ENCODE measurements around the gene TSC2.

TSC2 gene

GRCh38 chr16:2072926-2073325 is 25.1 kb downstream of the TSC2 start:
- no peak for DNase-seq

DNA sequence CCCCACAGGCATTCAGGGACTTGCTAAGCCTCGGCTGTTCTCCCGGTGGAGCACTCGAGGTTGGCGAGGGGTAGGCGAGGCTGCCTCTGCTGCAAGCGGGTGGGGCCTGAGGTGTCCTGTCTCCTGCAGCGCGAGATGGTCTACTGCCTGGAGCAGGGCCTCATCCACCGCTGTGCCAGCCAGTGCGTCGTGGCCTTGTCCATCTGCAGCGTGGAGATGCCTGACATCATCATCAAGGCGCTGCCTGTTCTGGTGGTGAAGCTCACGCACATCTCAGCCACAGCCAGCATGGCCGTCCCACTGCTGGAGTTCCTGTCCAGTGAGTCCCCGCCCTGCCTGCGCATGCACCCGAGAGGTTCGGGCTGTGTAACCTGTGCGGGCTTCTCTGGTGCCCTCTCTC is 26.3 kb downstream of the TSC2 start:
- DNase-seq = no peak

GRCh38 chr16:2075631-2076030 is 27.8 kb downstream of the TSC2 start:
- no peak for DNase-seq

GRCh38 chr16:2076072-2076865 is 28.5 kb downstream of the TSC2 start:
- DNase-seq = no peak

DNA sequence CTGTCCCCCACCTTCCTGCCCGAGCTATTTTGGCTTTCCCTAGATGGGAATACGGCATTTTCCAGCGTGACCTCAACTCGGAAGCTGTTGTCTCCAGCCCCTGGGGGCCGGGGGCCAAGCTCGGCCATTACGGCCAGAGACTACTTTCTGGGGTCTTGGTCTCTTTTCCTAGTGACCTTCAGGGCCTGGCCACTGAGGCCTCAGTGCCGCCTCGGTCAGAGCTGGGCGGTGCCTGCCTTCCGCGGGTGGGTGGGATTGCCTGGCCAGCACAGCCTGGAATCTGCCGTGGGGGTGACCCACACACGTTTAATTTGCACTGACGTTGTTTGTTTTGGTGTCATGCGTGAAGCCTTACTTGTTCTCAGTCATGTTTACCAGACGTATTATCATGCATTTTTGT is 29.2 kb downstream of the TSC2 start:
- DNase-seq = no peak

GRCh38 chr16:2077696-2078095 is 29.9 kb downstream of the TSC2 start:
- DNase-seq = no peak

DNA sequence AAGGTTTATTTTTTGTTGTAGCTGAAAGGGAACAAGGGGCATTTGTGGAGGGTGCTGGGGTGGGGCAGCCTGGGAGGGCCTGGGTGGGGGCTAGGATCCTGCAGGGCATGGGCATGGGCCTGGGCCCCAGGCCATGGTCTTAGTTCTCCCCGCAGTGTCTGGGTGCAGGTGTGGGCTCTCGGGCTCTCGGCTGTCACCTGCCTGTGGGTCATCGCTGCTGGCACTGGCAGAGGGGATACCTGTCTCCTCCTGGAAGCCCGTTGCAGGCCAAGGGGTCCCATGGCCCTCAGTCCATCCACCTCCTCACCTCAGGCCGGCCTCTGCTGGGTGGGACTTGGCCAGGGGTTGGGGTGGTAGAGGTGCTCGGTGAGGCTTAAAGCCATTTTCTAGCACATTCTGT is 30.3 kb downstream of the TSC2 start:
- DNase-seq = no peak

- DNase-seq = no peak
These were observed 30.9 kb downstream of the TSC2 start for GRCh38 chr16:2078691-2079090.

DNA sequence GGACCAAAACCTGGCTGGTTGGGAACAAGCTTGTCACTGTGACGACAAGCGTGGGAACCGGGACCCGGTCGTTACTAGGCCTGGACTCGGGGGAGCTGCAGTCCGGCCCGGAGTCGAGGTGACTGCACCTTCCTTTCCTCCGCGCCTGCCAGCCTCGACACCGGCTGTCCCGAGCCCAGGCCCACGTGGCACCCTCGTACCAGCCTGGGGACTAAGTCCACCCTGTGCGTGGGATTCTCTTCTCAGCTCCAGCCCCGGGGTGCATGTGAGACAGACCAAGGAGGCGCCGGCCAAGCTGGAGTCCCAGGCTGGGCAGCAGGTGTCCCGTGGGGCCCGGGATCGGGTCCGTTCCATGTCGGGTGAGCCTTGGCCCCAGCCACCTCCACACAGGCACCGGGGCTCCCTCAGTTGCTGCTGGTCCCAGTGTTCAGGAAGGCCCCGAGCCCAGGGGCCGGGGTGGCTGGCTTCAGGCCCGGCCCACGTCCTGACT is 31.6 kb downstream of the TSC2 start:
- DNase-seq = no peak

- DNase-seq = no peak
These were observed 32.2 kb downstream of the TSC2 start for GRCh38 chr16:2079991-2080390.

DNA sequence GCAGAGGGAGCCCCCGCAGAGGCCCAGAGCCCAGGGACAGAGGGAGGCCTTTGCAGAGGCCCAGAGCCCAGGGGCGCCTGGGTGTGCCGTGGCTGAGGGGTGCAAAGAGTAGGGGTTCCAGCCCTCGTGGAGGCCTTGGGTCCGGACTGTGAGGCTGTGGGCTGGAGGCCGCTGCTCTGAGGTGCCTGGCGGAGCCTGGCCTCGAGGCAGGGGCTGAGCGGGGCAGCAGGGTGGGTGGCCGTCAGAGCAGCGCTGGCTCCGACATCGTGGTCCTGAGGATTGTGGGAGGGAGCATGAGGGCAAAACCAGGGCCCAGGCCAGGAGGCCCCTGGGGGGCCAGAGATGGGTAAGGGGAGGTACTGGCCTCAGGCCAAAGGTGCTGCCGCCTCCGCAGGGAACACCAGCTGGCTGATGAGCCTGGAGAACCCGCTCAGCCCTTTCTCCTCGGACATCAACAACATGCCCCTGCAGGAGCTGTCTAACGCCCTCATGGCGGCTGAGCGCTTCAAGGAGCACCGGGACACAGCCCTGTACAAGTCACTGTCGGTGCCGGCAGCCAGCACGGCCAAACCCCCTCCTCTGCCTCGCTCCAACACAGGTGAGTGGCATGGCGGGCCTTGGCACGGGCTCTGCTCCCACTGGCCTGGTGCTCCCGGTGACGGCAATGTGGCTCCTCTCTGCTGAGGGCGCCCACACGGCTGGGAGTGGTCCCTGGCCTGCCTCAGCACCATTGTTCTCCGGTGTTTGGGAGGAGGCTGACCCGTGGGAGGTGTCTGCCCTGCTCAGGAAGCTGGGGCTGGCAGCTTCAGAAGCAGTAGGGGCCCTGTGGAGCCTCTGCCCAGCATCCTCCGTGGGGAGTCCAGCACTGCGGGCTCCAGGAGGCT is 33.7 kb downstream of the TSC2 start:
- no peak for DNase-seq

DNA sequence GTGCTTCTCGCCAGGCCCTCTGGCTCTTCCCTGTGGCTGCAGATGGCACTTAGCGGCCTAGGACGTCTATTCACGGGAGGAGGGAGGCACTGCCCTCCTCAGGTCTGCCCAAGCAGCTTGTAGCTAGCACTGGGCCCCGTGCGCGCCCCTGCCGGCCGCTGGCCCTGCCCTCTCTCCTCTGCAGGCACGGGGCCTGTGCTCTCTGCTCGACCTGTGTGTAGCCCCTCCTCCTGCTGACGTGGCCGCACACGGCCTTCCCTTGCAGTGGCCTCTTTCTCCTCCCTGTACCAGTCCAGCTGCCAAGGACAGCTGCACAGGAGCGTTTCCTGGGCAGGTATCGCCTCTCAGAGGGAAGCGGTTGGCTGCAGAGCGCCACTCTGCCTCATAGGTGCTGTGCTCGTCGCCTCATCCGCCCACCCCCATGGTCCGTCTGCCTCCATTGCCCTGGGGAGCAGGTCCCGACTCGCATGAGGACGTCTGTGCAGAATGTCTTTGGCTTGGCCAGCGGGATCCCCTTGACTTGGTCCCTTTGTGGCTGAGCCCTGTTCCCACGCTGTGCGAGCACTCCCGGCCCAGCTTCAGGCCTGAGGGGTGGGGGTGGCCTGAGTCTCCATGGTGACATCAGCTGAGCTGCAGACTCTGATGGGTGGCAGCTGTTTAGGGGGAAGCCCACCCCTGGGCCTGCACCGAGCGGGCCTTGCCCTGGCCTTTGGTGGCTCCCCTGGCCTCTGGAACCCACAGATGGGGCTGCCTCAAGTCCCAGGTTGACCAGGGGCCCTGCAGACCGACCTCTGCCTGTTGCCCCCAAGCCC is 34.6 kb downstream of the TSC2 start:
- no peak for DNase-seq

- DNase-seq = no peak
These were observed 35.2 kb downstream of the TSC2 start for GRCh38 chr16:2082983-2083364.

DNA sequence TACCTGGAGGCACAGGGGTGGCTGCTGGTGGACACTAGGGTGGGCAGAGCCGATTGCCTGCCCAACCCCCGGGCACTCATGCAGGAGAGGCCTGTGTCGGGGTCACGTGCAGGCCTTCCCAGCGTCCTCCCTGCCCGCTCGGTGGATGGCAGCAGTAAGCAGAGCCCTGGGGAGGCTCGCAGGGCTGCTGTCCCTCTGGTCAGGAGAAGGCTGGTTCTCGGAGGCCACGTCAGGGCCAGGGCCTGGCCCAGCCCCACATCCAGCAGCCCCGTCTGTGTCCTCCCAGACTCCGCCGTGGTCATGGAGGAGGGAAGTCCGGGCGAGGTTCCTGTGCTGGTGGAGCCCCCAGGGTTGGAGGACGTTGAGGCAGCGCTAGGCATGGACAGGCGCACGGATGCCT is 35.6 kb downstream of the TSC2 start:
- no peak for DNase-seq

- no peak for DNase-seq
These were observed 36.3 kb downstream of the TSC2 start for GRCh38 chr16:2083876-2084780.

GRCh38 chr16:2084895-2085625 is 37.3 kb downstream of the TSC2 start:
- no peak for DNase-seq

GRCh38 chr16:2085669-2086068 is 37.9 kb downstream of the TSC2 start:
- no peak for DNase-seq

- DNase-seq = no peak
These were observed 38.4 kb downstream of the TSC2 start for GRCh38 chr16:2086106-2086742.

GRCh38 chr16:2086812-2087747 is 39.3 kb downstream of the TSC2 start:
- DNase-seq = no peak
